ENCODE data around the gene ZDHHC7. TPM values are rescaled to one million over a fixed set of nuclear protein-coding genes. Genes with fewer than 3 reads are reported as not detected.

The ZDHHC7 gene
- total and polyA plus RNA-seq, 9 of the 15 experiments (the other 6 are each of a cell fraction or from before 2014, with no cell fraction given) = 1.7 to 49.7 (median 37.4) TPM

- H3K4me3 ChIP-seq = no peak overlapping the region
- no peaks in the 10 kb centered on the region for H3K9me1 ChIP-seq (ENCODE audit: control insufficient read depth, insufficient read depth, low read length)
- POLR2A ChIA-PET = interaction anchor here (1.1 to 1.2 kb wide), 2 partner anchors 10 to 21 kb away, joined by 3 read pairs; no protein-coding TSS in a partner anchor
- H3K36me3 ChIP-seq (ENCODE audit: control insufficient read depth, insufficient read depth, low read length) = no peaks in the 10 kb centered on the region; the same call in 2 of the 3 replicates
- H3K4me1 ChIP-seq (replicated peaks in 1 of 2; ENCODE audit: control insufficient read depth in 2 of 2, insufficient read depth in 2 of 2, low read length in 2 of 2) = peaks cover 33 to 42% of the 10 kb centered on the region in 2 experiments
- BruUV-seq (replicated peaks) = no TSS peak
- intact Hi-C loops (cut with micrococcal nuclease) = loop anchor here (2.0 to 5.0 kb wide), 2 partner anchors 27 to 57 kb away; no protein-coding TSS in a partner anchor
- TF ChIP-seq HNRNPUL1 (IDR thresholded peaks at IDR 0.05; ENCODE audit: low read length) (no peak), SMARCA5 (IDR thresholded peaks at IDR 0.05) (no peak), MYNN (IDR thresholded peaks at IDR 0.05) (no peak), MYNN (CRISPR knock-in tag; IDR thresholded peaks at IDR 0.05) (peak; percentile 18; the same call in 1 of the 2 replicates), CEBPZ (IDR thresholded peaks at IDR 0.05; ENCODE audit: borderline replicate concordance, low read depth, low read length) (no peak), NCOA4 (IDR thresholded peaks at IDR 0.05; ENCODE audit: partially characterized antibody) (no peak), TSHZ1 (CRISPR knock-in tag; IDR thresholded peaks at IDR 0.05) (no peak), ZNF24 (IDR thresholded peaks at IDR 0.05) (no peak), CBFB (CRISPR knock-in tag; IDR thresholded peaks at IDR 0.05) (no peak)
- FAIRE-seq (no peak), ATAC-seq (no peak), DNase-seq (ENCODE audit: extremely low read depth in 1 of 4, low spot score in 3 of 4) (no peak)
- peaks cover 4% of the 10 kb centered on the region; the same call in 2 of the 3 replicates for H3K79me2 ChIP-seq (ENCODE audit: control insufficient read depth, insufficient read depth, low read length)
- no peaks in the 10 kb centered on the region for H3K9me3 ChIP-seq (replicated peaks; ENCODE audit: control insufficient read depth, insufficient read depth, low read depth, low read length)
- in situ Hi-C loops (cut with MboI) = no loop called here
- no peak overlapping the region for H3K27ac ChIP-seq (ENCODE audit: extremely low read depth, low read depth, low read length)
- H3K27me3 ChIP-seq (ENCODE audit: control insufficient read depth in 2 of 2, insufficient read depth in 2 of 2, low read length in 2 of 2) = no peaks in the 10 kb centered on the region
- 74% methylated on average over 16 of the region's 16 CpGs for WGBS (ENCODE audit: insufficient coverage, low coverage, missing lambda C conversion rate)
- H3K9ac ChIP-seq (ENCODE audit: insufficient read depth in 1 of 2, low read depth in 2 of 2, low read length in 2 of 2) = no peak overlapping the region
- H2AFZ ChIP-seq (ENCODE audit: low read depth, low read length) = no peak overlapping the region
- H3K4me2 ChIP-seq (ENCODE audit: insufficient read depth, low read length) = no peak overlapping the region
- CTCF ChIA-PET (ENCODE audit: low intra/inter-chr PET ratio) = no interaction called here
- H4K20me1 ChIP-seq (replicated peaks; ENCODE audit: control insufficient read depth, insufficient read depth, low read length) = no peaks in the 10 kb centered on the region
Observed at GRCh38 chr16:85029981-85030401, 18.7 kb upstream of the ZDHHC7 start.

Measured in K562 (cell line).